Stomach (tissue), 9 donors: Measurements from ENCODE around the gene TIMM17A. TPM values are rescaled to one million over a fixed set of nuclear protein-coding genes. Genes with fewer than 3 reads are reported as not detected.

Experiments
- DNase-seq, 2 donors: peaks; one replicate each; pipeline versions ENCODE4 v3.0.0 to v3.0.0-alpha.2; 2013 to 2019
- H3K27ac ChIP-seq, 5 donors: fragments of 200-600 bp in 4 of 5; sonication (generic) in 4 of 5; one replicate each; pipeline ENCODE4 v1.5.1; 2013 to 2019; ENCODE audit warnings: mild to moderate bottlenecking in 1 of 5, moderate library complexity in 1 of 5
- H3K27me3 ChIP-seq, 3 donors: fragments of 200-600 bp; sonication (generic); one replicate each; pipeline ENCODE4 v1.5.1; 2017 to 2019; ENCODE audit warnings: mixed run types in 1 of 3
- H3K36me3 ChIP-seq, 4 donors: fragments of 200-600 bp; sonication (generic); 1 replicate in 3 of 4; 2 replicates in 1 of 4; pipeline ENCODE4 v1.5.1; 2016 to 2019
- H3K4me1 ChIP-seq, 4 donors: fragments of 200-600 bp; sonication (generic); one replicate each; pipeline ENCODE4 v1.5.1; 2016 to 2019
- H3K4me3 ChIP-seq, 4 donors: fragments of 200-600 bp; sonication (generic) in 3 of 4; one replicate each; pipeline ENCODE4 v1.5.1; 2016 to 2019; ENCODE audit warnings: mild to moderate bottlenecking in 1 of 4
- H3K9me3 ChIP-seq, 4 donors: fragments of 200-600 bp; sonication (generic); one replicate each; pipeline ENCODE4 v1.5.1; 2016 to 2019
- CTCF ChIP-seq, 7 experiments: fragments of 450-650 bp in 4 of 7; fragments of 200-600 bp in 3 of 7; sonication (generic) in 3 of 7; IDR thresholded peaks; one replicate each; pipeline ENCODE4 v1.5.1; 2016 to 2019; ENCODE audit warnings: antibody characterized with exemption in 7 of 7, control low read depth in 2 of 7, mild to moderate bottlenecking in 1 of 7
- EP300 ChIP-seq: sonication (generic); formaldehyde crosslinking; IDR thresholded peaks from one replicate; pipeline ENCODE4 v1.6.1; 2017; ENCODE audit warnings: antibody characterized with exemption
- POLR2A ChIP-seq, 4 donors: fragments of 450-650 bp; IDR thresholded peaks; one replicate each; pipeline ENCODE4 v1.6.1; 2016; ENCODE audit warnings: antibody characterized with exemption in 4 of 4, control low read depth in 2 of 4, mild to moderate bottlenecking in 1 of 4, moderate library complexity in 1 of 4
- POLR2AphosphoS5 ChIP-seq, 3 donors: sonication (generic); formaldehyde crosslinking; IDR thresholded peaks; one replicate each; pipeline ENCODE4 v1.6.1; 2016; ENCODE audit warnings: antibody characterized with exemption in 3 of 3
- WGBS, 5 donors: extraction: QIAGEN DNeasy Blood & Tissue Kit in 3 of 5; methylation state at CpG; one replicate each; pipeline versions ENCODE4 v1.1.5 to v1.1.7; 2013 to 2018; 5-methylcytosine and 5-hydroxymethylcytosine counted together
- intact Hi-C: fragments of 100-400 bp; cut with DNase I; formaldehyde crosslinking; loops from one replicate; pipeline ENCODE4 v1.15.1; 2023; ENCODE audit warnings: low total_unique reads
- polyA plus RNA-seq, 3 donors: library from polyadenylated mRNA; stranded (reverse); fragments of 200-250 nt; gene quantifications; one replicate each; pipeline ENCODE4 v1.2.3, GENCODE V29; 2013
- total RNA-seq, 5 donors: library from RNA; depleted of rRNA; stranded (reverse); fragments of >200 nt; gene quantifications; one replicate each; pipeline versions ENCODE4 v1.1.0 to v1.2.3, GENCODE V29; 2014 to 2016
- donor health status: healthy with polysubstance abuse.
- donor health status: Bipolar disorder and iron deficiency.
- donor health status: healthy.

Gene TIMM17A
- total and polyA plus RNA-seq, 8 donors: 3.2 to 48.8 (median 29.5) TPM

GRCh38 chr1:201944002-201944401, 11.3 kb upstream of the TIMM17A start:
- intact Hi-C loops: loop anchor here (10.0 kb wide), 1 partner anchor 49 kb away; no protein-coding TSS in a partner anchor
- Histone ChIP-seq H3K27me3 (peaks cover 0 to 42% (median 35%) of the 10 kb centered on the region in 3 donors), H3K4me1 (peaks cover 5 to 22% (median 13%) of the 10 kb centered on the region in 4 donors), H3K27ac (peak overlapping the region in 4 of 5 donors; percentile 76 to 91 (median 82)), H3K4me3 (peak overlapping the region; percentile 50 to 62 (median 50)), H3K9me3 (no peaks in the 10 kb centered on the region), H3K36me3 (peaks cover 0 to 14% (median 0%) of the 10 kb centered on the region in 4 donors)
- no peak for DNase-seq
- TF ChIP-seq POLR2AphosphoS5 (IDR thresholded peaks at IDR 0.05) (no peak), EP300 (no peak), CTCF (IDR thresholded peaks at IDR 0.05) (no peak), POLR2A (IDR thresholded peaks at IDR 0.05) (no peak)
- WGBS, 5 donors: 67 to 85% (median 75%) methylated on average over 6 of the region's 6 CpGs

- TF ChIP-seq CTCF (IDR thresholded peaks at IDR 0.05) (no peak), EP300 (no peak), POLR2AphosphoS5 (IDR thresholded peaks at IDR 0.05) (peak in 1 of 3 donors; percentile 3)
- DNase-seq: no peak
- H3K27me3 ChIP-seq: peaks cover 0 to 42% (median 35%) of the 10 kb centered on the region in 3 donors
- no peaks in the 10 kb centered on the region for H3K9me3 ChIP-seq
- peaks cover 0 to 14% (median 0%) of the 10 kb centered on the region in 4 donors for H3K36me3 ChIP-seq
- H3K27ac ChIP-seq: peak overlapping the region in 4 of 5 donors; percentile 76 to 91 (median 82)
- peaks cover 5 to 16% (median 9%) of the 10 kb centered on the region in 4 donors for H3K4me1 ChIP-seq
- WGBS, 5 donors: 38 to 53% (median 48%) methylated on average over 2 to 3 of the region's 3 CpGs
- peak overlapping the region; percentile 50 to 62 (median 50) for H3K4me3 ChIP-seq
- intact Hi-C loops: loop anchor here (10.0 kb wide), 1 partner anchor 50 kb away; no protein-coding TSS in a partner anchor
Measured at GRCh38 chr1:201944639-201945038, 10.7 kb upstream of the TIMM17A start.

GRCh38 chr1:201945157-201945556, 10.1 kb upstream of the TIMM17A start:
- Histone ChIP-seq H3K4me3 (peak overlapping the region; percentile 50 to 62 (median 50)), H3K9me3 (no peaks in the 10 kb centered on the region), H3K36me3 (peaks cover 0 to 14% (median 0%) of the 10 kb centered on the region in 4 donors), H3K4me1 (peaks cover 5 to 13% (median 9%) of the 10 kb centered on the region in 4 donors), H3K27me3 (peaks cover 0 to 42% (median 35%) of the 10 kb centered on the region in 3 donors), H3K27ac (peak overlapping the region in 4 of 5 donors; percentile 76 to 91 (median 82))
- TF ChIP-seq POLR2A (IDR thresholded peaks at IDR 0.05): no peak
- TF ChIP-seq CTCF (IDR thresholded peaks at IDR 0.05): peak in 1 of 7 experiments; percentile 20
- TF ChIP-seq EP300: no peak
- TF ChIP-seq POLR2AphosphoS5 (IDR thresholded peaks at IDR 0.05): peak in 1 of 3 donors; percentile 12
- WGBS, 5 donors: 47 to 58% (median 55%) methylated on average over 4 of the region's 4 CpGs
- intact Hi-C loops: loop anchor here (10.0 kb wide), 1 partner anchor 50 kb away; no protein-coding TSS in a partner anchor
- DNase-seq: no peak

GRCh38 chr1:201945863-201946223, 9.5 kb upstream of the TIMM17A start:
- Histone ChIP-seq H3K27me3 (peaks cover 0 to 42% (median 35%) of the 10 kb centered on the region in 3 donors), H3K36me3 (peaks cover 0 to 14% (median 0%) of the 10 kb centered on the region in 4 donors), H3K9me3 (no peaks in the 10 kb centered on the region), H3K27ac (peak overlapping the region; percentile 6 to 91 (median 79)), H3K4me3 (peak overlapping the region; percentile 50 to 62 (median 50)), H3K4me1 (peaks cover 5 to 13% (median 7%) of the 10 kb centered on the region in 4 donors)
- TF ChIP-seq CTCF (IDR thresholded peaks at IDR 0.05): no peak
- TF ChIP-seq POLR2AphosphoS5 (IDR thresholded peaks at IDR 0.05): no peak
- TF ChIP-seq EP300: no peak
- no peak for TF ChIP-seq POLR2A (IDR thresholded peaks at IDR 0.05)
- DNase-seq: no peak
- intact Hi-C loops: loop anchor here (10.0 kb wide), 1 partner anchor 51 kb away; no protein-coding TSS in a partner anchor
- 16 to 30% (median 24%) methylated on average over 10 of the region's 10 CpGs for WGBS, 5 donors
